HG02973 (cell line): ENCODE results near the gene PIGM.

Experiments used
- ATAC-seq: cut with Tn5 transposase; IDR thresholded peaks from one replicate; pipeline ENCODE4 v1.9.1; 2021; ENCODE audit warnings: moderate library complexity; ENCODE audit not compliant: unreplicated experiment

Gene PIGM

DNA sequence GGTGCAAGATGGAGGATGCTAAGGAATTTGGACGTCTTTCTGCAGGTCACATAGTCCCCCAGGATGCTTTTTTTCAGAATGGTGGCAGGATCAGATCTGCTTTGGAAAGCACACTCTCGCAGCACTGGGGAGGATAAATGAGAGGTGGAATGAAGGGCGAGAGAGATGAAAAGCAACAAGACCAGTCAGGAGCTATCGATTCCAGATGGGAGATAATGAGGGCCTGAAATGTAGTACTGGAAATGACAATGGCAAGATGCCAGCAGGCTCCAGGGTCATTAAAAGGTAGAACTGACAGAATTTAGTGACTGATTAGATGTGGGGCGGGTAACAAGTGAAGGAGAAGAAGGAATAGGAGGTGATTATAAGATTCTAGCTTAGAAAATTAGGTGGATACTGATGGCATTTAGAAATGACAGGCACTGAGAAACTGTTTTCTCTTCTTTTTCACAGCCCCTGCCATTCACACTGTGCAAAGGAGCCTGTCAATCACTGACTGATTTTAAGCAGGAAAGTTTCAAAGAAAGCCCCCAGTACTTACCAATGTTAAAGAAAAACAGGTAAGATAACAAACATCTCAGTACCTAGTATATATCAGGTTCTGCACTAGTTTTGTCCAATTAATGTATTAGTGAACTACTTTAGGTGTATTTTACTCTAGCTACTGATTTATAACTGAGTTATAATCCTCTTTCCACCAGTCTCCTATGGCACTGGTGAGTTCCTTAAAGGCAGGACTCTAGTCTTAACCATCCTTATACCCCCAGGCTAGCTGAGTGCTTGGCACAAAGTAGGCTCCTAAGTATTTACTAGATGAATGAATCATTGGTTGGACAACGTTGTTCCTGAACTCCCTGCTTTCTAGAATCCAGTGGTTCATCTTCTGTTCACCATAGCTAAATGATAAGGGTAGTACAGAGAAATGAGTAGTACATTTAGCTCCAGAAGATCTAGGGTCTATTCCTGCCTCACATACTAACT is 9.2 kb downstream of the PIGM start:
- no peak for ATAC-seq

DNA sequence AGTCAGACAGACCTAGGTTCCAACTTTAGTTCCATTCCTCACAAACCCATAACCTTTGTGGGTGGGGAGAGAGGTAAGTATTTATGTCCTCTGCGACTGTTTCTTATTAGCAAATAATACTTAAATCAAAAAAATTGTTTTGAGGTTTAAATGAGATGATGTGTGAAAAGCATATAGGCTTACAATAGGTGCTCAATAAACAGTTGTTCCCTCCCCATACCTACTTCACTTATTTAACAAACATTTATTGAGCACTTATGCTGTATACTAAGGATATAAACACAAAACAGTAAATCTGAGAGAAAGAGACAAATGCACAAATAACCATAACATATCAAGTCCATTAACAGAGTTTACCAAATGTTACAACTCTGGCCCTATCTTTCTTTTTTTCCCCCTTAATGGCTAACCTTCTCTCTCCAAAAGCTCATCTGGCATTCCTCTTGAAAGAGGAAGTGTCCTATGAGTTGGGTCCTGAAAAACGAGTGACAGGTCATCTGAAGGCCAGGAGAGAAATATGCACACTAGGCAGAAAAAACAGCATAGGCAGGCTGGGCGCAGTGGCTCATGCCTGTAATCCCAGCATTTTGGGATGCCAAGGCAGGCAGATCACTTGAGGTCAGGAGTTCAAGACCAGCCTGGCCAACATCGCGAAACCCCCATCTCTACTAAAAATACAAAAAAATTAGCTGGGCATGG is 10.3 kb downstream of the PIGM start:
- ATAC-seq: no peak

DNA sequence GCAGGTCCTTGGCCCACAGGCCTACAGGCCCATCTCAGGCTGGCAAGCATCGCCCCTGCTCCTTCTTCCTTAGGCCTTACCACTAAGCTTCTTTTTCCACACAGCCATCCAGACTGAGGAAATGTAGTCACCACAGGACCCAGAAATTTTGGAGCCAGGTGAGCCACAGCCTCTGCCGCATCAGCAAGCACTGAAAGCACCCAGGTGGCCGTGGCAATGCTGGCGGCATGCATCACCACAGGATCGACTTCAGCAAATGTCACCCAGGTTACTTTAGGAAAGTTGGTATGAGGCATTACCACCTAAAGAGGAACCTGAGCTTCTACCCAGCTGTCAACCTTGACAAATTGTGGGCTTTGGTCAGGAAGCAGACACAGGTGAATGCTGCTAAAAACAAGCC is 11.6 kb downstream of the PIGM start:
- no peak for ATAC-seq

DNA sequence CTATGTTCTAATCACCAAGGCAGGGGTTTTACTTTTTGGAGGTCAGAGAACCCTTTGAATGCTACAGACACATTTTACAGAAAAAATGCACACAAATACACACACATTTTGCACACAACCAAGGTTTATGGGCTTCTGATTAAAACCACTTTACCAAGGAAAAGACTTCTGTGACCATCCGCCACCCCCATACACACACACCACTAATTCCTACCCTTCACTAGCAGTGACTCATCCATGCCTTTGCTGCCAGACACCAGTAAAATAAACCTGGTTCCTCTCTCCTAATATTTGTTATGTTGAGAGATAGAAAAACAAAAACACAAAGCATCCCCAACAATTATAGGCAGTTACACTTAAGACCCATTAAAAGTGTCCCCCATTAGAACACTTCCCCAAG is 12.9 kb downstream of the PIGM start:
- ATAC-seq: no peak

DNA sequence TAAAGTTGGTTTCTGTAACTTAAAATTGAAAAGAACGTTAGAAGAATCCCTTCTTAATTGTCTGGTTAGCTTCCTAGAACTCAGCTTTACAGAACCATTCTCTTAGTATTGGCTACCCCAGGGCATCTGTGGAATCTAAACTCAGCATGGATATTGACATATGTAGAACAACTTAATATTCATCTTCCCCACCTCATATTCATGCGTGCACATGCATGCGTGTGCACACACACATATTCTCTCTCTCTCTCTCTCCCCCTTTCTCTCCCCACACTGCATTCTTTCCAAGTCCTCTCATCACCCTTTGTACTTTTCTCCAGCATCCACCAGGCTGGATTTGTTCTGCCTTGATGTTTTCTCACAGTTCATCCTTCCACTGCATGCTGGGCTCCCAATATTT is 13.4 kb downstream of the PIGM start:
- no peak for ATAC-seq

DNA sequence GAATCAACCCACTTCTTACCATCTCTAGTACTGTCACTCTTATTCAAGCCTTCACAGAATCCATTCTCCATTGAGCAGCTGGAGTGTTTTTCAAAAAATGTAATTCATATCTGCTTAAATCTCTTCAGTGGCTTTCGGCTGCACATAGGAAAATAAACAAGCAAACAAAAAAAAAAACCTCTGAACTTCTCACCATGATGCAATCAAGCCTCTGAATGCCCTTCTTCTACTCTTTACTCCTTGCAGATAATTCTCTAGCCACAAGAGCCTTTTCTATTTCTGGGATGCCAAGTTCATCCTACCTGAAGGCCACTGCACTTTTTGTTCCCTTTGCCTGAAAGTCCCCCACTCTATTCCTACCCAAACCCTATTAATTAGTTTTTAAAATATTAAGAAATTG is 14.2 kb downstream of the PIGM start:
- ATAC-seq: no peak

DNA sequence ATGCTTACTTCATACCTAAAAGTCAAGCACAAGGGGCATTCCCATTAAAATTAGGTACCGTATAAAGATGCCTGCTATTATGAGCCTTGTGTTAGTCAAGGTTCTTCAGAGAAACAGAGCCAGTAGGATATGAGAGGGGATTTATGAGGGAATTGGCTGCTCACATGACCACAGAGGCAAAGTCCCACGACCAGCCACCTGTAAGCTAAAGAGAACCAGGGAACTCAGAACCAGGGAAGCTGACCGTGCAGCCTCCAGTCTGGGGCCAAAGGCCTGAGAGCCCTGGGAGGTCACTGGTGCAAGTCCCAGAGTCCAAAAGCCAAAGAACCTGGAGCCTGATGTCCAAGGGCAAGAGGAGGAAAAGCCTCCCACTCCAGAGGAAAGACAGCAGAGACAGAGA is 20.0 kb downstream of the PIGM start:
- no peak for ATAC-seq

DNA sequence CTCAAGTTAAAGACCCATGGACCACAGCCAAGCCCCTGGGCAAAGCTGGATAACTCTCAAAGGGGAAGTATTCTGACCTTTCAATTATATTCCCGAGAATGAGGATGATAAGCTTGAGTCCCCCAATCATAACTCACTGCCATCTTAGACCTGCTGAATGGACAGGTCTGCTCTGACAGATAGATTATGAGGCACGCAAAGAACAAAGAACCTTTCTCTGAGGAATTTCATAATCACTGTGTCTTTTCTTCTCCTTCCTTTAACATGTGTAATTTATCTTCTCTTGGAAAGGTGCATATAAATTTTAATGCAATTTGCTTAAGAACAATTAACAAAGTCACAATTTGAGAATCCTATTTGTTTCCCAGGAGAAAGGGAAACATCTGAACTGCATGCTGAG is 22.0 kb downstream of the PIGM start:
- no peak for ATAC-seq

DNA sequence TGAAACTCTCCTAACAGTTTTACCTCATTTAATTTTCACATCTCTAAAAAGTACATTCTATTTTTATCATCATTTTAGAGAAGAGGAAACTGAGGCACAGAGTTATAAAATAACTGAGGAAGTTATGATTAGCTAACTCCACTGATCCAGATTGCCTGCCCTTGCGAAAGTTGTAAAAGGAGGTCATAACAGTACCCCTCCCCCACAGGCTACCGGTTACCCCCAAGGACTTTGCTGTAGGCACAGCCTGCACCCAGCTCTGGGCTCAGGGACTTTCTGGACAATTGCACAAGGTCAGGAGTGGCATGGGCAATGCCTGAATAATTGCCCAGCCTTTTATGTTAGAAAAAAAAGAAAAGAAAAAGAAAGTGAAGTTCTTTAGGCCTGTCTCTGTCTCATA is 22.7 kb downstream of the PIGM start:
- no peak for ATAC-seq

DNA sequence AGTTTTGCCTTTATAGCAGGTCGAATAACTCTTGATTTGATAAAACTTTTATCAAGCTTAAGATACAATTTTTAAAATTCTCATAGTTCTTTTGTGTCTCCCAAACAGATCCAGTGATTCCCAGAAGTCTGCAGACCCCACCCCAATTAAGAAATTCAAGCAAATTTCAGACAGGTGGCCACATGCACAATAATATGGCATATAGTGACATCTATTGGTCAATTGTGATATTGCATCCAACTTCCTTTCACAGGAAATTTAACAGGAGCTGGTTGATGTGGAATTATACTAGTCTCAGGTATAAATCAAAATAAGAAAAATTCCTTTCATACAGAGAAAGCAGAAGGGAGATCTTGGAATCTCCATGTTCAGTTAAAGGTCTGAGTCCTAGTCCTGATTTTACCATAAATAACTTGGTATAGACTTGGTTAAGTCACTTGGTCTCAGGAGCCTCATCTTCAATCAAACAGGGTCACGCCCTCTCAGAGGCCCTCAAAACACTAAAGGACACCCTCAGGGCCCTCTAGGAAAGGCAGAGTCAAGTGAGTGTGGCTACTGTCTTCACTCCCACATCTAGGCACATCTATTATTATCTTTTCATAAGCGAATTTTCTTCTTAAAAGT is 24.1 kb downstream of the PIGM start:
- no peak for ATAC-seq

DNA sequence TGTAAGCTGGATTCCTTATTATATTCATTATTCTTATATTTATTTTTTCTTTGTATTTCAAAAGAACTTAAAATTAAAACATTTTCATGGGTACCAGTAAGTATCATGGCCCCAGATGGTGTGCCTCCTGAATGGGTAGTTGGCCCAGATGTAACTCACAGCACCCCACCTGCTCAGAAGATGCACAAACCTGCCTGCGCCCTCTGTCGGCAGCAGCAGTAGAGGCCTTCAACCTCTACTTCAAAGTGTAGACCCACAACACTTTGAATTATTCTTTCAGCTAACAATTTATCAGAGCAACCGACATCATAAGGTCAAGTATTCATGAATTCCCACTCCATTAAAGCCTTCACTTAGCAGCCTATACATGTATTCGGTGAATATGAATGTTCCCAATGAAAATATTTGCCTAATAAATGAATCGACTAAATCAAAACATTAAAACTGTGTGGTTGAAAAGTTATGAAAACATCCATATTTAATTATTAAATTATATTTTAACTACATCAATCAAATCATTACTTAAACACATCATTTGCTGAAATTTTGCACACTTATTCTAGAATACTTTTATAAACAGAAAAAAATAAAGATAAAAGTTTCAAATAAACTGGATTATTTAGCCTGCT is 25.4 kb downstream of the PIGM start:
- ATAC-seq: peak; percentile 84

DNA sequence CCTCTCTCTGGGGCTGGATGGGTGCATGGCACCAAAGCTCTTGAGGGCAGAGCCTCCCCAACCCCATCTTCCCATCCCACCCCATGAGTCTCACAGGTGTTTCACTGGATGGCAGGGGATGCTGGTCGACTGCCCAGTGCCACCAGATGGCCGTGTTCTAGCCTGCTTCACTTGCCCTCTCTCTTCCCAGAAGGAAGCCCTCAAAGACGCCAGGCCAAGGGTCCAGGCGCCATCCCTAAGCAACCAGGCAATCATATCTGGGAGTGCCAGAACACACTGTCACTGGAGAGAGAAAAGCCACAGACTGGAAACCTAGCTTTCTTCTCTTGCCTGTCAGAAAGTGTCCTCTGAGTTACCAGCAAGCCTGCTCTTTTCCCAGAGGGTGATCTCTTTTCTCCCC is 26.7 kb downstream of the PIGM start:
- no peak for ATAC-seq

DNA sequence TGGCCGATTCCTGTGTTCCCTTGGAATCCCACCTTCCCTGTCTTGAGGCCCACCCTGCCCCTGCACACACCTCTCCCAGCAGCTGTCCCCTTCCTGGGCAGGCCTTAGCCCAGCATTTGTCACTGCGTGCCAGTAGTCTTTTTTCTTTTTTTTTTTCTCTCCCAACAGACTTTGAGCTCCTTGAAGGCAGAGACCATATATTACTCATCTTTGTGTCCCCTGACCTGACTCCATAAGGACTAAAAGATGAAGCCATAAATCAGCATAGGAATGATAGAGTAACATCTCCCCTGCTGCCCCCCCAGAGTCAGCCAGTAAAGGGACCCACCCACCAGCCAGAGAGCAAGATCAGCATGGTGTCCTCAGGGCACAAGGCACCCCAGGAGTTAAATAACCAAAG is 27.4 kb downstream of the PIGM start:
- ATAC-seq: no peak

DNA sequence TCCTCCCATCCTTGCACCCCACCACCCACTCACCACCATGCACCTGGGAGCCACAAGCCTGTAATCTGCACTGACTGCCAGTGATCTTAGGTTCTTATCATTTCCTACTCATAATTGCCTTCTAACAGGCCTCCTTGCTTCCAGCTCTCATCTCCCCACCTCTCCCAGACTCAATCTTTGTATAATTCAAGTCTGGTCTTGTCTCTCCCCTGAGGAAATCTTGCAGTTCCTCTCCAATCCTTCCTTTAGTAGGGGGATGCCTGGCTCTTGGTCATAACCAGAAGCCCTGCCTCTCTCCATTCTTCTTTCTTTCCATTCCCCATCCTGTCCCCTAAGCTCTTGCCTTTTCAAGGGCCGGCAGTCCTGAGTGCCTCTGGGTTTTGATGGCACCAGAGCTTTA is 27.8 kb downstream of the PIGM start:
- no peak for ATAC-seq

DNA sequence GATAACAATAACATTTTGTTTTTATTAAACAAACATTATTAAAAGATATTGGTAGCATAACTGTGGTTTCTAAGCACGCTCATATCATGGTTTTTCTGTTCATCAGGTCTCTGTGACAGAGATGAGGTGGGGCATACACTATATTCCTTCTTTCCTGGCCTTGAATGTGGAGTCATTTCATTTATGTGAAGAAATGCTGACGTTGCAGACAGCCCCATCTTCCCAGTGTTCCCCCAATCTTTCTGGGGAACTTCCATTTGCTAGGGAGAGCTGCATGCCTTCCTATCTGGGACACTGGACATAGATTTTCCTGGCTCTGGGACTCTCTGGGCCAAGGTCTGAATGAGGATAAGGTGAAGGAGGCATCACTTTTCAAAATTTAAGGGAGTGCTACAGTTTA is 30.4 kb downstream of the PIGM start:
- ATAC-seq: no peak

DNA sequence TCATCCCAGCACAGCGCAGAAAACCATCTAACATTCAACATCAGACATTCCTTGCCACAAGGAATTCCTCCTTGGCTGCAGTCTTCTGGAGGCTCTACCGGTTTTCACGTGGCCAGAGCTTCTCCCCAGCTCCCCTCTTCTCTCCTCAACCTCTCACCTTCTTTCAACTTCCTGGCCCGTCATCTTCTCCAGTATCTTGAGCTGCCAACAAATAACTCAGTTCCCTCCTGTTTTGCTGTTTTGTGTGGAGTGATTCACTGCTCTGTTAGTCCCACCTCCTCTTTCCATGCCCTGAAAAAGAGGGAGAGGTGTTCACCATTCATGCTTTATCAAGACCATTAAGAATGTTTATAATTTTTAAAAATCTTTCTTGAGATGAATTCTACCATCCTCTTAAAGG is 32.6 kb downstream of the PIGM start:
- ATAC-seq: no peak

DNA sequence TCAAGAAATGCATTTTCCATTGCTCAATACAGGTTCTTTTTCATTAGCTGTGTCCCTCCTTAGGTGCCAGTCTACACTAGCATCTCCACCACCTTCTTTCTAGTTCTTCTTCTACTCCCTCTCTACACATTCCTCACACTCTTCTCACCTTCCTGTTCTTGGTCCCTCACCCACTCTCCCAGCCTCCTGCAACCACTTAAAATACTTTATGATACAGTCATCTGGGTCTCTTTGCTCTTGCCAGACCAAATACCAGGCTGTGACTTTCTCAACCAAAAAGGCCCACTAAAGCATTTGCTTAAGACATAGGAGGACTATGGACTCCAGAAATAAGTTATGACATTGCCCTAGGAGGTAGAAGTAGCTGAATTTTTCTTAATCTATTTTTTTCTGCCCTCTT is 35.1 kb downstream of the PIGM start:
- ATAC-seq: no peak

DNA sequence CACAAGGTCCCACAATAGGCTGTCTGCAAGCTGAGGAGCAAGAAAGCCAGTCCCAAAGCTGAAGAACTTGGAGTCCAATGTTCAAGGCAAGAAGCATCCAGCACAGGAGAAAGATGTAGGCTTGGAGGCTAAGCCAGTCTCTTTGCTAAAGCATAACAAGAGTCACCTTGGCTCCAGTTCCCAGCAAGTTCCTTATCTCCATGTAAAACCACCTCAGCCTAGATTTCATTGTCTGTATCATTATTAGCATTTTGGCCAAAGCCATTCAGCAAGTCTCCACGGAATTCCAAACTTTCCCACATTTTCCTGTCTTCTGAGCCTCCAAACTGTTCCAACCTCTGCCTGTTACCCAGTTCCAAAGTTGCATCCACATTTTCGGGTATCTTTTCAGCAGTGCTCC is 36.9 kb downstream of the PIGM start:
- no peak for ATAC-seq

DNA sequence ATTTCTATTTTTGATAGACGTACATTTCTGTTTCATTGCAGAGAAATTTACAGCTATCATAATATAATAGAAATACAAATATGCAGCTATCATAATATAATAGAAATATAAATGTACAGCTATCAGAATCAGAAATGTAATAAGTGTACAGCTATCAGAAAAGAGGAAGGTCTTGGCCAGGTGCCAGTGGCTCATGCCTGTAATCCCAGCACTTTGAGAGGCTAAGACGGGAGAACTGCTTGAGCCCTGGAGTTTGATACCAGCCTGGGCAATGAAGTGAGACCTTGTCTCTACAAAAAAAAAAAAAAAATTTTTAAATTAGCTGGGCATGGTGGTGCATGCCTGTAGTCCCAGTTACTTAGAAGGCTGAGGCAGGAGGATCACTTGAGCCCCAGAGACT is 37.9 kb downstream of the PIGM start:
- no peak for ATAC-seq

DNA sequence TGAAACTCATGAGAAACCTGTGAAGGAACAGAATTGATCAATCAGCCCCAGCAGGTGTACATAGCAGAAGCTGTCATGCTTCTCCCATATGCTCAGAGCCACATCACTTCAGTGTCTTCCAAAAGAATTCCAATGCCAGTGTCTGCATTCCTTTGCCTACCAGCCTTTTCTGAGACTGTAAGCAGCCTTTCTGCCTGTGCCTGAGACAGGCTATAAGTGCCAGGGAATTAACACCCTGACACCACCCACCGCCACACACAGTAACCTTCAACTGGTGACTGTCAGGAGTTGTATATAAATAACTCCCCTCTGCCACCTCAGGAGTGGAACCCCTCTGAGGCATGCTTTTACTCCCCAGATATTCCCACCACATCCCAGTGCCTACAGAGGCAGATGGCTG is 39.6 kb downstream of the PIGM start:
- ATAC-seq: no peak

DNA sequence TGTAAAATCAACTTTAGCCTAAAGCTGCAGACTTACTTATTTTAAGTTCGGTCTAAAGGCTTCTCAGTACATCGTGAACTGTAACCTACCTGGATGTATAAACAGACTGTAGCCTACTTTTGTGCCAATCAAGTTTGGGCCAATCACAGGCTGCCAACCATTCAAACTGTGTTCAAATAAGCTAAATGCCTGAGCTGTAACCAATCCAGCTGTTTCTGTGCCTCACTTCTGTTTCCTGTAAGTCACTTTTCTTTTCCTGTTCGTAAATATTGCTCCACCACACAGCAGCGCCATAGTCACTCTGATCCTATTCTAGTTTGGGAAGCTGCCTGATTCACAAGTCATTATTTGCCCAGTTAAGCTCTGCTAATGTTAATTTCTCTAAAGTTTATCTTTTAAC is 40.3 kb downstream of the PIGM start:
- ATAC-seq: no peak
